ENCODE data around the gene CBX6.
"Not testable (repeated sequence)": the region's sequence is repeated elsewhere in the genome, so short reads cannot be mapped to it uniquely, and the experiment has no call there.

The CBX6 gene

GRCh38 chr22:38859581-38860282 lies 12.3 kb downstream of the CBX6 start:
- DNase-seq: no peak

- no peak for DNase-seq
Measured at GRCh38 chr22:38858492-38858891, 13.5 kb downstream of the CBX6 start.

GRCh38 chr22:38854476-38854875 lies 17.5 kb downstream of the CBX6 start:
- not testable (repeated sequence) for DNase-seq

GRCh38 chr22:38853883-38854282 lies 18.1 kb downstream of the CBX6 start:
- DNase-seq: not testable (repeated sequence)

GRCh38 chr22:38853196-38853651 lies 18.8 kb downstream of the CBX6 start:
- DNase-seq: no peak

GRCh38 chr22:38852522-38852921 lies 19.5 kb downstream of the CBX6 start:
- DNase-seq: no peak

- DNase-seq: no peak
Measured at GRCh38 chr22:38850941-38851849, 20.8 kb downstream of the CBX6 start.

GRCh38 chr22:38850399-38850798 lies 21.6 kb downstream of the CBX6 start:
- no peak for DNase-seq

- DNase-seq: no peak
Measured at GRCh38 chr22:38849811-38850210, 22.2 kb downstream of the CBX6 start.

GRCh38 chr22:38846412-38846811 lies 25.6 kb downstream of the CBX6 start:
- no peak for DNase-seq

- DNase-seq: no peak
Measured at GRCh38 chr22:38845004-38845740, 26.8 kb downstream of the CBX6 start.

- DNase-seq: no peak
Measured at GRCh38 chr22:38844315-38845003, 27.6 kb downstream of the CBX6 start.

- no peak for DNase-seq
Measured at GRCh38 chr22:38843657-38844314, 28.2 kb downstream of the CBX6 start, which contains the start of gene NPTXR. Gene NPTXR (minus strand): TSS chr22:38844028.

GRCh38 chr22:38843201-38843656 lies 28.8 kb downstream of the CBX6 start:
- peak; percentile 41 to 43 for DNase-seq

- no peak for DNase-seq
Measured at GRCh38 chr22:38842512-38843200, 29.4 kb downstream of the CBX6 start.

- no peak for DNase-seq
Measured at GRCh38 chr22:38841635-38842034, 30.4 kb downstream of the CBX6 start.

- no peak for DNase-seq
Measured at GRCh38 chr22:38841211-38841610, 30.8 kb downstream of the CBX6 start.

- no peak for DNase-seq
Measured at GRCh38 chr22:38840129-38840528, 31.9 kb downstream of the CBX6 start.

GRCh38 chr22:38839686-38840085 lies 32.3 kb downstream of the CBX6 start:
- DNase-seq: no peak

- no peak for DNase-seq
Measured at GRCh38 chr22:38837414-38837928, 34.5 kb downstream of the CBX6 start.

- no peak for DNase-seq
Measured at GRCh38 chr22:38835888-38836301, 36.1 kb downstream of the CBX6 start.

Measured in stimulated activated CD4-positive, alpha-beta T cell treated with anti-CD3 and anti-CD28 coated beads, Interleukin-2, amount 100 ng/mL, for 48 hours (primary cell).